ENCODE results near the gene OR2L8.

OR2L8 gene, protein sequence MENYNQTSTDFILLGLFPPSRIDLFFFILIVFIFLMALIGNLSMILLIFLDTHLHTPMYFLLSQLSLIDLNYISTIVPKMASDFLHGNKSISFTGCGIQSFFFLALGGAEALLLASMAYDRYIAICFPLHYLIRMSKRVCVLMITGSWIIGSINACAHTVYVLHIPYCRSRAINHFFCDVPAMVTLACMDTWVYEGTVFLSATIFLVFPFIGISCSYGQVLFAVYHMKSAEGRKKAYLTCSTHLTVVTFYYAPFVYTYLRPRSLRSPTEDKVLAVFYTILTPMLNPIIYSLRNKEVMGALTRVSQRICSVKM

DNA sequence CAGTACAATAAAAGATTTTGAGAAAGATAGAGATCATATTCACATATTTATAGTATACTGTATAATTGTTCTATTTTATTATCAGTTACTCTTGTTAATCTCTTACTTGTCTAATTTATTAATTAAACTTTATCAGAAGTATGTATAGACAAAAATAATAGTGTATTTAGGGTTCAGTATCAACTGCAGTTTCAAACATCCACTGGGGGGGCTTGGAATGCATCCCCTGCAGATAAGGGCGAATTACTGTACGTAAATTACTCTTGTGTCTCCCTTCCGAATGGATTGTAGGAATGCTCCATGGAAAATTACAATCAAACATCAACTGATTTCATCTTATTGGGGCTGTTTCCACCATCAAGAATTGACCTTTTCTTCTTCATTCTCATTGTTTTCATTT, at the start of gene OR2L8:
Gene OR2L8, plus strand, starts transcription at position 301 of the 400 bp plus-strand sequence. Its CDS starts 0 bp downstream, at position 301.
- DNase-seq (ENCODE audit: low read depth), result no peak

DNA sequence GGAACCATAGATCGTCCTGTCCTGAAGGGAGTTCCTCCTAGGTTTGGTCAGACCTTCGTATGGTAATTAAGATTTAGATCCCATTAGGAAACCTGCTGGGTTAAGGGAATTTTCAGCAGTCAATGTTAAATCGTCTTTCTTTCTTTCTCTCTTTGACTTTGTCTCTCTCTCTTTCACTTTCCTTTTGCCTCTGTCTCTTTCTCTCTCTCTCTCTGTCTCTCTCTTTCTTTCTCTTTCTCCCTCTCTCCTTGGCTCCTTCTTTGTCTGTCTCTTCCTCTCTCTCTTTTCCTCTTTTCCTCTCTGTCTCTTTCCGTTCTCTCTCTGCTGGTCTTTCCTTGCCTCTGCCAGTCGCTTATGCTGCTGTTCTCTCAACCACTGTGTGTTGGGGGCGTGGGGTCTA, 44.5 kb upstream of the OR2L8 start:
- no peak for DNase-seq (ENCODE audit: low read depth)

DNA sequence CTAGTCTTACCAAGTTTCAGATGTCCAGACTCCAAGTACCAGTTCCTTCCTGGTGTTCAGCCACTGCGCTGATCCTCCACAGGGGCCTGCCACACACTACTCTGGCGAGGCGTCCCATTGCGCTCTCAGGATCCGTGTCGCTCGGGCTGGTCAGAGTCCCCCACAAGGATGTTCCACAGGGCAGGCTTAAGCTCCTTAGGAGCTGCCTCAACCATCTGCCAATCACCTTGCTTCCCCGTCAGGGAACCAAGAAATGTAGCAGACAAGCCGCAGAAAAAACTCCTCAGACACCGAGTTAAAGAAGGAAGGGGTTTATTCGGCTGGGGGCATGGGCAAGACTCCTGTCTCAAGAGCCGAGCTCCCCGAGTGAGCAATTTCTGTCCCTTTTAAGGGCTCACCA, 43.5 kb upstream of the OR2L8 start:
- no peak for DNase-seq (ENCODE audit: low read depth)

DNA sequence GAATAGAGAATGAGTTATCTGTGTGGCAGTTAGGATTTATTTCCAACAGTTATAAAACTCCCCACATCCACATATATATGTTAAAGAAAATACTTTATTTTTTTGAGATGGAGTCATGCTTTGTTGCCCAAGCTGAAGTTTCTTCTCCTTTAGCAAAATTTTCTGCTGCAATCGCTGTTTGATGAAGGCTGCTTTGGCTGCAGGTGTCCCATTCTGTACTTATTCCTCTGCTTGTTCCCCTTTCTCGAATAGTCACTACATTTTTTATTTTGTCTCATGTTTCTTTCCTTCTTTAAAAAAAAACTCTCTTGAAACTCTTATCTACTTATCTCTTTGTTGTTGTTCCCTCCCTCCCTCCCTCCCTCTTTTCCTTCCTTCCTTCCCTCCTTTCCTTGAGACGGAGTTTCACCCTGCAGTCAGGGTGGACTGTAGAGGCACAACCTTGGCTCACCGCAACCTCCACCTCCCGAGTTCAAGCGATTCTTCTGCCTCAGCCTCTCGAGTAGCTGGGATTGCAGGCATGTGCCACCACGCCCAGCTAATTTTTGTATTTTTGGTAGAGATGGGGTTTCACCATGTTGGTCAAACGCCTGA, 42.7 kb upstream of the OR2L8 start:
- no peak for DNase-seq (ENCODE audit: low read depth)

DNA sequence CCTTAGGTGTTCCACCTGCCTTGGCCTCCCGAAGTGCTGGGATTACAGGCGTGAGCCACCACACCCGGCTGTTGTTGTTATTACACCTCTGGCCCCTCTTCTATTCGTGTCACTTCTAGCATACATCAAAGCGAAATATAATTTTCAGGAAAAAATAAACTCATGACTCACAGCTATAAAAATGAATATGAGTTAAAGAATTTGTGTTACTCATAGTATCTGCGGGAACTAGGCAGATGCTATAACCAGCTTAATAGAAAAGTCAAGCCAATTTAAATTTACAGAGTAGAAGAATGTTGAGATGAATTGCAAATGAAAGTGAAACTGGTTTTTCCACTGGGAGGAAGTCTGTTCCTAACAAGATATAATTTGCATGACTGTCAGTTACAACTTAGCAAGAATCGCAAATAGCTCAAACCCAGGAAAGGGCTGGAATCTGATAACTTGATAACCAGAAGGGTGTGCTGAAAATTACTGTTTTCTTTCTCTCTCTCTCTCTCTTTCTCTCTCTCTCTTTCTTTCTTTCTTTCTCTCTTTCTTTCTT, 42.1 kb upstream of the OR2L8 start:
- DNase-seq (ENCODE audit: low read depth), result no peak

DNA sequence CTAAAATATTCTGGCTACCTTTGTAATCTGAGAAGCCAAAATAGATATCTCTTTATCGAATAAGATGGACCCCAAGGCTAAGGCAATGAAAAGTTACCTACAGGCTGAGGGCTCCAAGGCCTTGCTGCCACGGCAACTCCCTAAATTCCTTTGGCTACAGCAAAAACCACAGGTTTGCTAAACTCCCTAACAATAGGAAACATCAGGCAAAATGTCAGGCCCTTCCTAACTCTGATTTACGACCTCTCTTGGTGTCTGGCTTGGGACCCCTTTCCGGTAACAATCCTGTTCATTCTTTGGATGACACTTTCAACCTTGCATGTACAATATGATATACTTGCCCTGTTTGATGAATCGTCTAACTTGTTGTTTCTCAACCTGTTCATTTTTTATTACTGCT, 39.9 kb upstream of the OR2L8 start:
- no peak for DNase-seq (ENCODE audit: low read depth)

DNA sequence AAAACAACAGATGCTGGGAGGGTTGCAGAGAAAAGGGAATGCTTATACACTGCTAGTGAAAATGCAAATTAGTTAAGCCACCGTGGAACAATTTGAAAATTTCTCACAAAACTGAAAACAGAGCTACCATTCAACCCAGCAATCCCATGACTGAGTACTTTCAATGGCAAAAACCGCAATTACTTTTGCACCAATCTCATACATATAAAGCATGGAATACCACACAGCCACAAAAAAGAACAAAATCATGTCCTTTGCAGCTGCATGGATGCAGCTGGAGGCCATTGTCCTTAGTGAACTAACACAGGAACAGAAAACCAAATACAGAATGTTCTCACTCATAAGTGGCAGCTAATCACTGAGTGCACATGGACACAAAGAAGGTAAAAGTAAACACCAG, 34.9 kb upstream of the OR2L8 start:
- no peak for DNase-seq (ENCODE audit: low read depth)

DNA sequence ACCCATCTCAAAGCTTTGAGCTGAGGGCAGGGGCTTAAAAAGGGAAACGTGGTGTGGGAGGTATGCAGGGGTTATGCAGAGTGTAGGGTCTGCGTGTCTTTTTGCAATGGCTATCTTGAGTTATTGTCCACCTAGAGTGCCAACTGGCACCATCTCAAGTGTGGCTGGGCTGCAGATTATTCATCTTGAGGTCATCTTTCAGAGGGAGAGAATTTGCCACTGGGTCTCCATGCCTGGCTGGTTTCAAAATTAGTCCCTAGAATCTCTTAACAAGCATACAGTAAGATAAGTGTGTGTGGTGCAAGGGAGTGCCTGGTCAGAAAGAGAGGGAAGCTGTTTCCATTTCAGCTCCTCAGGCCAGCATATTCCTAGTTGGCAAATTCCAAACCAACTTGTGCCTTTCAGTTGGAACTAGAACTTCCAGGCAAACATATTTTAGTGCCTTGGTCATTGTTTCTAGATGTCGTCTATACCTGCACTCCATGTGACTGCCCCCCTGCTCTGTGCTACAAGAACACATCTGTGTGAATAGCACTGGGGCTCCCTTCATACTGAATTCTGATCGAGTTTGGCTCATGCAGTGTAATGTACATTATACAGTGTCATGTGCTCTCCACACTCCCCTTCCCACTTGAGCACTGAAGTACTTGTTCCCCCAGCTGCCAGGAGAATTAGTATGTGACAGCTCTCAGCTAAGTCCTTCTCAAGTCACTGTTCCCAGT, 33.6 kb upstream of the OR2L8 start:
- DNase-seq (ENCODE audit: low read depth), result no peak

DNA sequence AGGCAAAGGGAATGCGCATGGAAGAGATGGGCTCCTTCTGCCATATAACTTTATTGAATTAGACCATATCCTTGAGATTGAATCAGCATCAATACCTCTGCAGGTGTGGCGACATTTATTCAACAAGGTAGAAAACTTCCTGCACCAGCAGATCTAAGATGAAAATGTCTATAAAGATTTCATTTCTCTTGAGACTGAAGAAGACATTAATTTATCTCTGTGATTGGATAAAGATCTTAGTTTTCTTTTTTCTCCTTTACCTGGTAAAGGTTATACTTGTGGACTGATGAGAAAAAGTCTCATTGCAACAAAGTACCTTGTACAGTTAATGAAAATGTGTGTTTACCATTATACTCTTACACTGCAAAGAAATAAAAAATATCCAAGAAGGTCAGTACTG, 28.7 kb upstream of the OR2L8 start, which contains the start of gene OR2T8:
Gene OR2T8, plus strand, starts transcription at position 301 of the 400 bp plus-strand sequence. CDS start 766 bp downstream, outside the sequence.
- no peak for DNase-seq (ENCODE audit: low read depth)

DNA sequence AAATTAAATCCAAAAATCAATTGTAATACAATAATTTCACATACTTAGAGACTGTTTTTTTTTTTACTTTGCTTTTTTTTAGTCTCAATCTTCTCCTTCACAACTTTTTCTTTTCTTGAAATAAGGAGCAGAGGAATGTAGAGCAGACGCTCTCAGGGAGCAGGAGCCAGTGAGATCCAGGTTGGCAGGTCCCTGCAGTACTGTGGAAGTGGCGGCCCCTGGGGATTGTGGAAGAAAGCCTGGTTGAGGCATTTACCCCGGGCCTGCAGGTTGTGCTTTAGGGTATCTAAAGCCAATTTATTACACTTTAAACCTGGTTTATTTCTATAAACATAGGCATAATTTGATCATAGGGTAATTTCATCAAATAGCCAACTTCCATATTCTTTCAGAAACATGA, 24.7 kb upstream of the OR2L8 start:
- no peak for DNase-seq (ENCODE audit: low read depth)

DNA sequence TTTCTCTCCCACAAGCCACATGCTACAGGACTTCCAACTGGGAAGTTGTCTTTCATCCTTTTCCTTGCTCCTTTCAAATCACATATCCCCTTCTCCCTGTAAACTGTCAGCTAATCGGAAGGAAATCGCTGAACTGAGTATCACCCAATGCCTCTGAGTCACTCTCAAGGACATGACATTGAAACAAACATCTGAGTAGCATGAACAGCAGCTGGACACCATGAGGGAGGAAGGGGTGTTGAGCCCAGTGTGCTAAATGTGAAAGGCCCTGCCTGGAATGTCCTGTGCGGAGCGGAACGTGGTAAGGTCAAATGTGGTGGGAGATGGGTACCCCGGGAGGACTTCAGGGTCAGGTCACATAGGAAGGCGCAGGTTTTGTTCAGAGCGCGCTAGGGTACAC, 23.8 kb upstream of the OR2L8 start, which contains the start of gene OR2AJ1:
Gene OR2AJ1, plus strand, starts transcription at position 22 of the 400 bp plus-strand sequence. CDS start 8,880 bp downstream, outside the sequence.
- DNase-seq (ENCODE audit: low read depth), result no peak

DNA sequence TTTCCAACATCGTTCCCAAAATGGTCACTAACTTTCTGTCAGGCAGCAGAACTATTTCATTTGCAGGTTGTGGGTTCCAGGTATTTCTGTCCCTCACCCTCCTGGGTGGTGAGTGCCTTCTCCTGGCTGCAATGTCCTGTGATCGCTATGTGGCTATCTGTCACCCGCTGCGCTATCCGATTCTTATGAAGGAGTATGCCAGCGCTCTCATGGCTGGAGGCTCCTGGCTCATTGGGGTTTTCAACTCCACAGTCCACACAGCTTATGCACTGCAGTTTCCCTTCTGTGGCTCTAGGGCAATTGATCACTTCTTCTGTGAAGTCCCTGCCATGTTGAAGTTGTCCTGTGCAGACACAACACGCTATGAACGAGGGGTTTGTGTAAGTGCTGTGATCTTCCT, 14.7 kb upstream of the OR2L8 start:
- no peak for DNase-seq (ENCODE audit: low read depth)

DNA sequence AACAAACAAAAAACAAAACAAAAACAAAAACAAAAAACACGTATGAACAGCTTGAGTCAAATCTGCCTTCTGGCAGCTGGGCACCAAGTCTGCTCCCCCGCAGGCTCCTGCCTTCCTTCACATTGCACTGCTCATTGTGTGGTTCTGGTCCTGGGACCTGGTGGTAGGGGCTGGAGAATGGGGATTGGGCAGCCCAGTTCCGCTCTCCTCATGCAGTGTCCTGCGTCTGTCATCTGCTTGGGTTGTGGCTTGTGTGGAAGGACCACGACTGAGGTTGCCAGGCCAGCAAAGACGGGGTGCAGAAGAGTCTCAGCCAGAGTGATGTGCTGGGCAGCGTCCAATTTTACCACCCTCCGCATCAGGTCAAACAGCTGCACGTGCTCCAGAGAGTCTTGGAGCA, 12.9 kb upstream of the OR2L8 start:
- DNase-seq (ENCODE audit: low read depth), result no peak

DNA sequence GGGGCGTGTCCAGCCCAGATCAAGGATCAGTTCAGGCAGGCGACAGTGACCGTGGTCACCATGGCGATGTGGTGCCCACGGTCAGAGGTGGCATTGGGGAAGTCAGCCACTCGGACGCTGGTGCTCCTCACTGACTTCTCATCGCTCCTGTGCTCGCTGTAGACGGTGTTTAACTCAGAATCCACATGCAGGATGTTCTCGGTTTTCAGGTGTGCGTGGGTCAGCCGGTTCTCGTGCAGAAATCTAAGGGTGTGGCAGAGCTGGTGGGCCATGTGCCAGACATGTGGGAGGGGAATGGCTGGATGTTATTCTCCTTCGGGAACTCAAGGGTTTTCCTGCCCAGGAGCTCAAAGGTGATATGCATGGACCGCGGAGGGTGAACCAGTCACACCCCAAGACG, 12.2 kb upstream of the OR2L8 start:
- DNase-seq (ENCODE audit: low read depth), result no peak

DNA sequence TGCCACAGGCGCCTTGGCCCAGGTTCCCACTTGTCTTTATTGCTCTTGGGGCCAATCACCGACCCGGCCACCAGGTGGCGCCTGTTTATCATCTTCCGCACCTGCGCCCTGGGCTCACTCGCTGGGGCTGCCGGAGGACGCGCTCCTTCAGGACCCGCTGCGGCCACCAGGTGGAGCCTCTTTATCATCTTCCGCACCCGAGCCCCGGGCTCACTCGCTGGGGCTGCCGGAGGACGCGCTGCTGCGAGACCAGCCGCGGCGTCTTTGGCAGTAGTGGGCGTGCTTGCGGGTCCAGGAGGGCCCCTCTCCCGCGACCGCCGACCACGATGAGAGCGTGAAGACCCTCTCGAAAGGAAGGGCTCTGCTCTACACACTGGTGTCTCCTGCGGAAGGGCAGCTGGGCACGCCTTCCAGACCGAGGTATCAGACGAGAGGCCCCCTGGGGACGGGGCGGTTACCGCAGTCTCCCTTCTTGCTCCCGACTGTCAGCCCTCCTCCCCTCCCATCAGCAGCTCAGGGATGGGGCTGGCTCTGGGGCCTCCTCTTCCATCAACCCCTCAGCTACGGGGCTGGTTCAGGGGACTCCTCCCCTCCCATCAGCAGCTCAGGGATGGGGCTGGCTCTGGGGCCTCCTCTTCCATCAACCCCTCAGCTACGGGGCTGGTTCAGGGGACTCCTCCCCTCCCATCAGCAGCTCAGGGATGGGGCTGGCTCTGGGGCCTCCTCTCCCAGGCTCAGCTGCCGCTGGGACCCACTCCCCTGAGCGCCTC, 11.5 kb upstream of the OR2L8 start:
- peak; percentile 94 for DNase-seq (ENCODE audit: low read depth)

DNA sequence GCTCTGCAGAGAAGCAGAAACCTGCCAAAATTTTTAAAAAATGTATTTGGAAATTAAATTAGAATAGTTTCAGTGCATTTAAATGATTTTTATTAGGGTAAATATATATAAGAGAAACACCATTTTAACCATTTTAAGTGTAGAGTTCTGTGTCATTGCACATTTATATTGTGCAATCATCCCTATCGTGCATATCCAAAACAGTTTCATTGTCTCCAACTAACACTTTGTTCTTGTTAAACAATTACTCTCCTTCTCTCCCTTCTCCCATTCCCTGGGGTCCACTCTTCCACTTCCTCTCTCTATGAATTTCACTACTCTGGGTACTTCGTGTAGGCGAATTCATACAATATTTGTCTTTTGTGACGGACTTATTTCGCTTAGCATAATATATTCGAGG, 6.0 kb upstream of the OR2L8 start:
- no peak for DNase-seq (ENCODE audit: low read depth)

DNA sequence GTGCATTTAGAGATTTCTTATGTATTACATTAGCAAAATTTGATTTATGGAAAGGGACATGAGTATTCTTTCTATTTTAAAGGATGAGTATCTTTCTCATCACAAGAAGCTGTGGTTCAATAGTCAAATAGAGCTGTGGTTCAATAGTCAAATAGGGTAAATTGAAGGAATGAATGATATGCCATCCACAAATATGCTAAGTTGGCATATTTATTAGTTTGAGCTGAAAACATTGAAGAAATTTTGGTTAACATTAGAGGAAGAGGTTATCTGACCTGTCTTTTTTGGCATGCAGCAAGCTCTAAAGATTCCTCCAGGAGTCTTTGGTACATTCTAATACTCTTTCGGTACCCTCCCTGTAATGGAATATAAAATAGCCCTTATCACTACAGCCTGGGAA, 4.8 kb downstream of the OR2L8 start:
- no peak for DNase-seq (ENCODE audit: low read depth)

DNA sequence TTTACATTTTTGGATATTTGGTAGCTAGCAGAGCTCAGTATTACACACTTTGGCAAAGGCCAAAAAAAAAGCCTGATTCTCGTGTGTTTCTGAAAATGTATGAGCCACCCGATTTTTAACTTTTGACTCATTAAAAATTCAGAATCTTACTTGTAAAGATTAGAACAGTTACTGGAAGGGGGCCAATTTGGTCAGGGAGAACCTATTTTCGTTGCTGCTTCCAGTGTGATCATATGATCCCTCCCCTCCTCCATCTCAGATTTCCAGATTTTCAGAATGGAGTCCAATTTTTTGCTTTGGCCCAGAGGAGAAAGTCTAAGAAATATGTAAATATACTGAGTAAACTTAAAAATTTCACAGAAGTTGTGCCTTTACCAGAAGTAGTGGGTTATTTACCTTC, 13.1 kb downstream of the OR2L8 start:
- DNase-seq (ENCODE audit: low read depth), result no peak

DNA sequence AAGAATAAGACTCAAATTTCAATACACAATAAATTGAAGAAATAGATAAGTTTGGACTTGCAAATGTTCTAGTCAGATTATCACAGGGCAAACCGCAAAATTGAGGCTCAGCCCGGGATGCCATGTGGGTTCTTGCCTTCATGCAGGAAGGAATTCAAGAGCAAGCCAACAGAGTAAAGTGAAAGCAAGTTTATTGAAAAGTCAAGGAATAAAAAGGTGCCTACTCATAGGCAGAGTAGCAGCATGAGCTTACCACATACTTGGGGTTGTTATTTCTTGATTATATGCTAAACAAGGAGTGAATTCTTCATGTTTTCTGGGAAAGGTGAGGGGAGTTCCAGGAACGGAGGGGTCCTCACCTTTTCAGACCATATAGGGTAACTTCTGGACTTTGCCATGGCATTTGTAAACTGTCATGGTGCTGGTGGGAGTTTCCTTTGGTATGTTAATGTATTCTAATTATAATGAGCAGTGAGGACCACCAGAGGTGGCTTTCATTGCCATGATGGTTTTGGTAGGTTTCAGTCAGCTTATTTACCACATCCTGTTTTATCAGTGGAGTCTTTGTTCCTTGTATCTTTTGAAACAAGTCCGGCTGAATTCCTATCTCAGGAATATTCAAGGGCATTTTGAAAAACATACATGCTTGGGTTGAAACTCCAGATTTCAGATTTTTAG, 14.4 kb downstream of the OR2L8 start:
- no peak for DNase-seq (ENCODE audit: low read depth)

DNA sequence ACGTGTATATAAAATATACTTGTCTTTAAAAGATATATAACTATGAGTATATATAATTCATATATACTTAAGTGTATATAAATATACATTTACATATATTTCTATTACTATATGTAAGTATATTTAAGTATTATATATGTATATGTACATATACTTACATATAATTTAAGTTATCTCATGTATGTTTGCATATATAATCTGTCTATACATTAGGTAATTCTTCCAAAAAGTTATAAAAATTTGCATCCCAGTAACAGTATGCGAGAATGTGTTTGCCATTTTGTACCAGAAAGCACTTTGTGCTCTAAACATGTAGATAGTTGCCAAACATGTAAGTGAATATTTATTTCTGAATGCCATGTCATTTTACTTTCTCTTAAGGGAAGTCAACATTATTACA, 16.3 kb downstream of the OR2L8 start, which contains the start of gene OR2AK2:
Gene OR2AK2, plus strand, starts transcription at position 301 of the 400 bp plus-strand sequence. CDS start 144 bp downstream, outside the sequence.
- DNase-seq (ENCODE audit: low read depth), result no peak

DNA sequence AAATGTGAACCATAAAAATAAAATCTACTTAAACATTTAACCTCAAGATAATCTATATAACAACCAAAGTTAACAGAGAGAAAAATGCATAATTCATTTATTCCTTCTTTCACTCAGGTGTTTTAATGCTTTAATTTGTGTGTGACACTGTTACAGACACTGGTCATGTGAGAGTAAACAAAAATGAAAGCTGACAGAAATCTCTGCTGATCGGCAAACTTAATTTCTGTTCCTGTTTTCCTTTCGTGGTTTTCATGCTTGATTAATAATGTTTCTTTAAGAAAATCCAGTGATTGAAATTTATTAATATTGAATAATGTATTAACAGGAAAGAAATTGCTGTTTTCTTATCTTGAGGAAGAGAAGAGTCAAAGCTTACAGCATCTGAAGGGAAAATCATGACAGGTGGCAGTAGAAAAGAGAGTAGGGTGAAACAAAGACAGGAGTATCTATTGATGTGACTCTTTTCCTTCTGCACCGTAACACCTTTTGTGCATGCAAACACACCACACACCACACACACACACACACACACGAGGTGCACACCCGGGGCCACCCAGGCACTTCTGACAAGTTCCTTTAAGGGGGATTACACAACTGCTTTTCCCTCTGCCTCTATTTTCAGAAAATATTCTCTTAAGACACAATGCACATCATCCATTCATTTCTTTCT, 18.0 kb downstream of the OR2L8 start:
- no peak for DNase-seq (ENCODE audit: low read depth)

Data from activated T-cell treated with anti-CD3 and anti-CD28 coated beads for 48 hours (primary cell).